GM13976 (cell line): Measurements from ENCODE around the gene KCND3.

Source experiments
- DNase-seq: peaks from one replicate; pipeline ENCODE4 v3.0.0; 2012; ENCODE audit warnings: low spot score
- in situ Hi-C: fragments of 300-500 bp; cut with MboI; formaldehyde crosslinking; loops from one replicate; pipeline ENCODE4 v1.12.0; 2022; ENCODE audit warnings: low sequenced_read_pairs, mixed read lengths, inconsistent platforms; ENCODE audit not compliant: unreplicated experiment
- TF ChIP-seq, protein P1 (sequence below): IDR thresholded peaks from 2 replicates; pipeline ENCODE4 v1.5.1; 2012; ENCODE audit warnings: borderline replicate concordance, mild to moderate bottlenecking; ENCODE audit not compliant: insufficient read depth; ENCODE audit errors: extremely low read depth, missing control alignments, control extremely low read depth

The KCND3 gene

DNA sequence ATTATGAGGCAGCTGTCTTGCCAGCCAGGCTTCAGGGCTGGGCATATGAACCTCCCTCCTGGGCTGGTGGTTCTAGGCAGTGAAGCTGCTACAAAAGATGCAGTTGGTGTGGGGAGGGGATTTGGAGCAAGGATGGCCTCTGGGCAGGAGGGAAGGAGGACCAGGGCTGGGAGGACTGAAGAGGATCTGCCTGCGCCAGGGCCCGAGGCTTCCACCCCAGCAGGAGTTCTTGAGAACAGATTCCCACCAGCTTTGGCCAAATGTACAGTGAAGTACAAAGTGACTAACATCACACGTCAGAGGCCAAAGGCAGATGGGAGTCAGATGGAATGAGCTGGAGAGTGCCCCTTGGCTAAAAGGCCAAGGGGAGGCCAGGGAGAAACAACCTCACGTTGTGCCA is 171.4 kb downstream of the KCND3 start:
- in situ Hi-C loops: no loop called here
- no peak for DNase-seq
- TF ChIP-seq, protein P1, sequence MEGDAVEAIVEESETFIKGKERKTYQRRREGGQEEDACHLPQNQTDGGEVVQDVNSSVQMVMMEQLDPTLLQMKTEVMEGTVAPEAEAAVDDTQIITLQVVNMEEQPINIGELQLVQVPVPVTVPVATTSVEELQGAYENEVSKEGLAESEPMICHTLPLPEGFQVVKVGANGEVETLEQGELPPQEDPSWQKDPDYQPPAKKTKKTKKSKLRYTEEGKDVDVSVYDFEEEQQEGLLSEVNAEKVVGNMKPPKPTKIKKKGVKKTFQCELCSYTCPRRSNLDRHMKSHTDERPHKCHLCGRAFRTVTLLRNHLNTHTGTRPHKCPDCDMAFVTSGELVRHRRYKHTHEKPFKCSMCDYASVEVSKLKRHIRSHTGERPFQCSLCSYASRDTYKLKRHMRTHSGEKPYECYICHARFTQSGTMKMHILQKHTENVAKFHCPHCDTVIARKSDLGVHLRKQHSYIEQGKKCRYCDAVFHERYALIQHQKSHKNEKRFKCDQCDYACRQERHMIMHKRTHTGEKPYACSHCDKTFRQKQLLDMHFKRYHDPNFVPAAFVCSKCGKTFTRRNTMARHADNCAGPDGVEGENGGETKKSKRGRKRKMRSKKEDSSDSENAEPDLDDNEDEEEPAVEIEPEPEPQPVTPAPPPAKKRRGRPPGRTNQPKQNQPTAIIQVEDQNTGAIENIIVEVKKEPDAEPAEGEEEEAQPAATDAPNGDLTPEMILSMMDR: no peak

DNA sequence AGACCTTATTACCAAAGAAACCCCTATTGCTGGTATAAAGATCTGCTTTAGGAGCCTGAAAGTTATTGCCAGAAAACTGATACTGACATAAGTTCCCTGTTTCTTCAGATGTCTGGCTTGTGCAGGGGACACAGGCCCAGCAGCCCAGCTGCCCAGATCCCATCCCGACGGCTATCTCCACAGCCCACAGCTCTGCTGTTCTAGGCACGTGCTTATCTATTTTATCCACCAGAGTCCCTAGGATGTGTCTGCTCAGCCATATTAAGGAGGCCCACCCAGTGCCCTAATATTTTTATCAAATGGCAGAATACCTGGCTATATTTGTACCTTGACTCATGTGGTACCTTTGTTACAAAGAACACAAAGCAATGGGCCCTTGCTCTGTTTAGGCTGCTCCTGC is 174.8 kb downstream of the KCND3 start:
- in situ Hi-C loops: no loop called here
- DNase-seq: no peak
- TF ChIP-seq, protein P1: no peak

DNA sequence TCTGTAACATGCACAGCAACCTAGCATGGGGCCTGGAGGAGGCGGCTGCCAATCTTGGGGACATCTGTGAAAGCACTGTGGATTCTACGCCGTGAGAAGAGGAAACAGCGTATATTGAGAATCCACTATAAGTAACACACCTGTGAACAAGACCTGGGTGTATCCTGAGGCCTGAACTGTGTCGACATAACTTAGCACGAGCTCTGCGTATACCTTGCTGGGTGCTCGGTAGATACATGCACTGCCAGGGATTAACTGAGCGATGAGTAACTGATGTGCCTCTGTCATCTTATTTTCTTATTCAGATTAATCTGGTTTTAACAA is 175.2 kb downstream of the KCND3 start:
- in situ Hi-C loops: no loop called here
- TF ChIP-seq, protein P1: no peak
- DNase-seq: no peak

DNA sequence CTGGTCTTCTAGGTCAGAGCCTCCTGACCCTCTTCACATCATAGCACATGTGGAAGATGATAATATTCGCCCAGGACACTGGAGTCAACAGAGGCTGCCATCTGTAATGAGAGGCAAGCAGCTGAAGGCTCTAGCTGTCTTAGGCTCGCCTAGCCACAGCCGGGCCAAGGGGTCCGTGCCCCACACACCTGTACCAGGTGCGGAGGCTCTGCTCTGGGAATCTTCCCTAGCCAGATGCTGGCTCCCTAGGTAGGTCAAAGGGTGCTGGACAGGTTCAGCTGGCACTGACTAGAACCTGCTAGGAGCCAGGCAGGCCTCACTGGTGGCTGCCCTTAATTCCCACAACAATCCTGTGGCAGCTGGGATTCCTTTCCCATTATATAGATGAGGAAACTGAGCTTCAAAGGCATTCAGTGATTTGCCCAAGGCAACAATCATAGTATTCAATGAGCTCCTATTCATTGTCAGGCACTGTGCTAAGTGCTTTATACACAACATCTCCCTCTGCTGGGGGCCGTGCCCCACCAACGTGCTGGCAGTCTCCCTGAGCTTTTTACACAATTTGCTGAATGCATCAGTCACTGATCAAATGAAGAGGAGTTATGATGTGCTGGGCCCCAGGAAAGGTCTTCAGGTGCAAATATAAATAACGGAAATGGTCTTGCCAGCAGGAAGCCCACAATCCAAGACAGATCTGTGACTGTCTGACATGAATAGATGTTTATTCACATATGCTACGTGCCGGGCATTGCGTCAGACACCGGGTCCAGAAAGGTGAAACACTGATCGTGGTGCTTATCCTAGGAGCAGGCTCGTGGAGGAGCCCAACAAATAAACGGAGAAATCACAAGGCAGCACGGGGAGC is 175.8 kb downstream of the KCND3 start:
- no peak for DNase-seq
- TF ChIP-seq, protein P1: no peak
- in situ Hi-C loops: no loop called here

DNA sequence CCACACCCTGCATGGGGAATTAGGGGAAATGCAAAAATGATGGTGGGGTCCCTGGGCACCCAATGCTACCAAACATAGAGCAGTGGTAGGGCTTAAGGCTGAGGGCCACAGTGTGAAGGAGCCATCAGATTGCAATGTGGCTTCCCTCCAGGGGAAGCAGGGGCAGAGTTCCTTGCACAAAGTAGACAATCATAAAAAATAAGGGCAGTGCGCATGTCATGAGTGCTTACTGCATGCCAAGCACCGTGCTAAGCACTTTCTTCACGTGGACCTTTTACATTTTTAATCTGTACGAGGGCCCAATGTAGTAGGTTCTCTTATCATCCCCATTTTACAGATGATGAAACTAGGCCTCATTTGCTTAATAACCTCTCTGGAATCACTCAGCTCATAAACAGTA is 177.2 kb downstream of the KCND3 start:
- TF ChIP-seq, protein P1: no peak
- no peak for DNase-seq
- in situ Hi-C loops: no loop called here

DNA sequence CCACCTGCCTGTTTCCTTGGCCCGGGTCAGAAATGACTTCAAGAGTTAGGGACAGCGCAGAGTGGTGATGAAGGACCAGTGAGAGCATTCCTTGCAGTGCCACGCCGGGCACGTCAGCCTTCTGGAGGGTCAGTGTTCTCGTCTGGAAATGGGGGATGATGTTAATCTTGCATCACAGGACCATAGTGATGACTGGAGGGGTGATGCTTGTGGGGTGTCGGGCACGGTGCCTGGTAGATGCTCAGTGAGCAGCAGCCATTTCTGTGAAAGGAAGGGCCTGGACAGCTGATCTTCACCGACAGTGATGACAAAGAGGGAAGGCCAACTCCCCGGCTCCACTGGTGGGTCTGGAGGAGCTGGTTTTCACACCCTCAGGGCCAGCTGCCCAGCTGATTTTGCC is 177.6 kb downstream of the KCND3 start:
- TF ChIP-seq, protein P1: no peak
- in situ Hi-C loops: no loop called here
- no peak for DNase-seq
